H1 (cell line): Measurements from ENCODE around the gene ARF6. TPM values are rescaled to one million over a fixed set of nuclear protein-coding genes. Genes with fewer than 3 reads are reported as not detected.

Source experiments
- CTCF ChIA-PET: fragments of 300-600 bp; sonication (Branson Sonifier 250); formaldehyde crosslinking; loops from one replicate; lab custom pipeline; 2021; ENCODE audit not compliant: partially characterized antibody; lab: Charles Lee
- POLR2A ChIA-PET: fragments of 300-600 bp; sonication (Branson Sonifier 250); formaldehyde crosslinking; loops from one replicate; lab custom pipeline; 2021; ENCODE audit warnings: inconsistent platforms; ENCODE audit not compliant: partially characterized antibody; lab: Charles Lee
- DNase-seq, 2 experiments: peaks; one replicate each; pipeline versions ENCODE4 v3.0.0 to v3.0.0-alpha.2; 2010 to 2022; ENCODE audit warnings: low spot score in 2 of 2, low read depth in 1 of 2, mixed read lengths in 1 of 2
- FAIRE-seq: peaks from 2 replicates; lab custom pipeline; 2011; peaks lifted over from hg19 to GRCh38; lab: Jason Lieb, UNC
- H2AFZ ChIP-seq: 2 replicates; pipeline ENCODE4 v1.8.1; 2012; ENCODE audit warnings: low read length, inconsistent platforms
- H2AK5ac ChIP-seq: 2 replicates; pipeline ENCODE4 v1.6.1; 2013; ENCODE audit warnings: low read depth, low read length
- H2BK120ac ChIP-seq: replicated peaks from 2 replicates; pipeline ENCODE3; 2013; ENCODE audit warnings: low read depth, low read length, inconsistent platforms
- H2BK12ac ChIP-seq: 2 replicates; pipeline ENCODE4 v1.6.1; 2013; ENCODE audit warnings: low read depth, low read length
- H2BK15ac ChIP-seq: 2 replicates; pipeline ENCODE4 v1.6.1; 2013; ENCODE audit warnings: low read length
- H2BK20ac ChIP-seq: 2 replicates; pipeline ENCODE4 v1.6.1; 2013; ENCODE audit warnings: low read length
- H2BK5ac ChIP-seq: 2 replicates; pipeline ENCODE4 v1.6.1; 2013; ENCODE audit warnings: low read depth, low read length
- H3K14ac ChIP-seq: 2 replicates; pipeline ENCODE4 v1.6.1; 2013; ENCODE audit warnings: inconsistent platforms; ENCODE audit not compliant: insufficient read length
- H3K18ac ChIP-seq: 2 replicates; pipeline ENCODE4 v1.6.1; 2013; ENCODE audit warnings: low read length; ENCODE audit errors: extremely low read depth
- H3K23ac ChIP-seq: 2 replicates; pipeline ENCODE4 v1.6.1; 2013; ENCODE audit warnings: inconsistent platforms; ENCODE audit not compliant: insufficient read length
- H3K23me2 ChIP-seq: 2 replicates; pipeline ENCODE4 v1.6.1; 2013; ENCODE audit warnings: low read depth, low read length
- H3K27ac ChIP-seq: 2 replicates; pipeline ENCODE4 v1.6.1; 2011; ENCODE audit warnings: low read depth, low read length, inconsistent platforms
- H3K27me3 ChIP-seq, 4 experiments: replicated peaks in 1 of 4; 1 replicate in 1 of 4; 2 replicates in 3 of 4; pipeline versions ENCODE4 v1.6.1 to v1.8.1; 2011 to 2013; ENCODE audit warnings: low read length in 3 of 4, mild to moderate bottlenecking in 3 of 4, inconsistent platforms in 2 of 4, mixed read lengths in 2 of 4, moderate library complexity in 1 of 4; ENCODE audit not compliant: control insufficient read depth in 3 of 4, insufficient read depth in 3 of 4; ENCODE audit errors: extremely low read depth in 1 of 4
- H3K36me3 ChIP-seq, 4 experiments: 2 replicates each; pipeline versions ENCODE4 v1.6.1 to v1.8.1; 2011 to 2013; ENCODE audit warnings: mild to moderate bottlenecking in 4 of 4, low read length in 3 of 4, moderate library complexity in 2 of 4, control low read depth in 1 of 4, inconsistent platforms in 1 of 4; ENCODE audit not compliant: insufficient read depth in 4 of 4, control insufficient read depth in 2 of 4
- H3K4ac ChIP-seq: replicated peaks from 2 replicates; pipeline ENCODE3; 2013; ENCODE audit warnings: low read length, low read depth, mixed read lengths, inconsistent platforms; ENCODE audit not compliant: insufficient read length
- H3K4me1 ChIP-seq, 4 experiments: replicated peaks in 1 of 4; 1 replicate in 1 of 4; 2 replicates in 3 of 4; pipeline versions ENCODE4 v1.6.1 to v1.8.1; 2011 to 2013; ENCODE audit warnings: low read length in 3 of 4, inconsistent platforms in 2 of 4, mixed read lengths in 1 of 4; ENCODE audit not compliant: insufficient read depth in 4 of 4, control insufficient read depth in 3 of 4
- H3K4me2 ChIP-seq, 2 experiments: 2 replicates each; pipeline versions ENCODE4 v1.6.1 to v1.8.1; 2011 to 2013; ENCODE audit warnings: low read depth in 2 of 2, low read length in 2 of 2, control low read depth in 1 of 2, inconsistent platforms in 1 of 2, mild to moderate bottlenecking in 1 of 2; ENCODE audit not compliant: insufficient read depth in 1 of 2
- H3K4me3 ChIP-seq, 4 experiments: fragments of 200-600, 300-600 bp in 1 of 4; sonication (generic), shearing (Covaris generic), sonication (Bioruptor Twin) in 1 of 4; 2 replicates each; pipeline versions ENCODE4 v1.5.1 to v1.8.1; 2011 to 2016; ENCODE audit warnings: low read length in 4 of 4, low read depth in 3 of 4, control low read depth in 2 of 4, inconsistent platforms in 2 of 4, mild to moderate bottlenecking in 2 of 4, mixed read lengths in 1 of 4, moderate library complexity in 1 of 4; ENCODE audit not compliant: insufficient read depth in 2 of 4; ENCODE audit errors: extremely low read depth in 1 of 4
- H3K56ac ChIP-seq: replicated peaks from 2 replicates; pipeline ENCODE3; 2013; ENCODE audit warnings: low read depth, mild to moderate bottlenecking, mixed read lengths, low read length, inconsistent platforms; ENCODE audit not compliant: insufficient read length
- H3K79me1 ChIP-seq: 2 replicates; pipeline ENCODE4 v1.6.1; 2013; ENCODE audit warnings: low read depth, low read length, control low read depth
- H3K79me2 ChIP-seq, 2 experiments: 2 replicates each; pipeline versions ENCODE4 v1.6.1 to v1.8.1; 2012 to 2013; ENCODE audit warnings: low read length in 2 of 2, mild to moderate bottlenecking in 2 of 2, inconsistent platforms in 1 of 2; ENCODE audit not compliant: insufficient read depth in 2 of 2, control insufficient read depth in 1 of 2
- H3K9ac ChIP-seq, 4 experiments: replicated peaks in 1 of 4; 1 replicate in 1 of 4; 2 replicates in 3 of 4; pipeline versions ENCODE4 v1.6.1 to v1.8.1; 2011 to 2013; ENCODE audit warnings: low read depth in 3 of 4, low read length in 3 of 4, control low read depth in 2 of 4, mild to moderate bottlenecking in 2 of 4, moderate library complexity in 2 of 4, inconsistent platforms in 1 of 4; ENCODE audit errors: extremely low read depth in 1 of 4
- H3K9me3 ChIP-seq, 2 experiments: 2 replicates each; pipeline versions ENCODE4 v1.6.1 to v1.8.1; 2012 to 2013; ENCODE audit warnings: mild to moderate bottlenecking in 2 of 2, moderate library complexity in 2 of 2, control low read depth in 1 of 2, inconsistent platforms in 1 of 2, low read depth in 1 of 2, low read length in 1 of 2, mixed read lengths in 1 of 2; ENCODE audit not compliant: insufficient read depth in 2 of 2
- H4K20me1 ChIP-seq, 2 experiments: replicated peaks in 1 of 2; 2 replicates each; pipeline versions ENCODE3 to v1.8.1; 2011 to 2013; ENCODE audit warnings: inconsistent platforms in 2 of 2, low read length in 2 of 2, mild to moderate bottlenecking in 1 of 2; ENCODE audit not compliant: insufficient read depth in 2 of 2, control insufficient read depth in 1 of 2
- H4K5ac ChIP-seq: 2 replicates; pipeline ENCODE4 v1.6.1; 2013; ENCODE audit warnings: low read length, low read depth, mixed read lengths, inconsistent platforms; ENCODE audit not compliant: insufficient read length
- H4K8ac ChIP-seq: 2 replicates; pipeline ENCODE4 v1.8.0; 2013; ENCODE audit warnings: mild to moderate bottlenecking, moderate library complexity, low read length, inconsistent platforms; ENCODE audit not compliant: insufficient read depth; ENCODE audit errors: extremely low read depth
- H4K91ac ChIP-seq: replicated peaks from 2 replicates; pipeline ENCODE3; 2013; ENCODE audit warnings: low read length, mixed read lengths, inconsistent platforms; ENCODE audit not compliant: insufficient read length
- KDM5A ChIP-seq: fragments of 200-600 bp; IDR thresholded peaks from 2 replicates; pipeline ENCODE4 v1.7.1; 2012; ENCODE audit warnings: mild to moderate bottlenecking, low read length, inconsistent platforms, mixed read lengths
- NANOG ChIP-seq: IDR thresholded peaks from 2 replicates; pipeline ENCODE4 v1.6.1; 2011; ENCODE audit warnings: low read length, low read depth, mild to moderate bottlenecking, inconsistent platforms; ENCODE audit not compliant: insufficient read depth, poor library complexity, severe bottlenecking
- RNF2 ChIP-seq: fragments of 200-900, 300-1000 bp; sonication (generic); IDR thresholded peaks from 2 replicates; pipeline ENCODE4 v1.7.1; 2016; ENCODE audit warnings: borderline replicate concordance, low read depth, mild to moderate bottlenecking, antibody characterized with exemption, low read length; ENCODE audit not compliant: poor library complexity, severe bottlenecking; ENCODE audit errors: missing control alignments
- WGBS, 2 experiments: shearing (Covaris generic) in 1 of 2; methylation state at CpG; one replicate each; pipeline versions ENCODE4 v1.1.6 to v1.1.7; 2013 to 2015; ENCODE audit warnings: low lambda C conversion rate in 2 of 2, mixed read lengths in 2 of 2, inconsistent platforms in 1 of 2, low coverage in 1 of 2, missing lambda C conversion rate in 1 of 2; ENCODE audit not compliant: insufficient replicate concordance in 2 of 2, insufficient coverage in 1 of 2, insufficient read length in 1 of 2; ENCODE audit errors: extremely low coverage in 1 of 2, missing lambda C conversion rate in 1 of 2; 5-methylcytosine and 5-hydroxymethylcytosine counted together
- polyA plus RNA-seq, 7 experiments: library from polyadenylated mRNA; depleted of rRNA in 3 of 7; stranded (reverse) in 5 of 7; unstranded in 2 of 7; fragments of >200 nt in 5 of 7; fragments of 200-250 nt in 2 of 7; gene quantifications; 1 replicate in 5 of 7; 2 replicates in 1 of 7; 4 replicates in 1 of 7; pipeline versions ENCODE4 v1.2.1 to v1.2.3, GENCODE V29; 2011 to 2013; ENCODE audit warnings: missing spikeins in 2 of 7, mixed read lengths in 2 of 7
- total RNA-seq: library from RNA; stranded (reverse); fragmentation: NEBNext Ultra II Directional; extraction: Animal tissue kit (Norgen Biotek cat#: 25700); gene quantifications from 2 replicates; pipeline ENCODE4 v1.2.1, GENCODE V29; 2021
- TF ChIP-seq, protein P1 (sequence below): IDR thresholded peaks from 2 replicates; pipeline ENCODE4 v1.6.1; 2011; ENCODE audit warnings: low read depth, mild to moderate bottlenecking, low read length; ENCODE audit not compliant: insufficient read depth

ARF6 gene
- total and polyA plus RNA-seq, 2 of the 8 experiments (the other 6 are each of a cell fraction or from before 2014, with no cell fraction given), result 17.2 to 56.7 TPM

DNA sequence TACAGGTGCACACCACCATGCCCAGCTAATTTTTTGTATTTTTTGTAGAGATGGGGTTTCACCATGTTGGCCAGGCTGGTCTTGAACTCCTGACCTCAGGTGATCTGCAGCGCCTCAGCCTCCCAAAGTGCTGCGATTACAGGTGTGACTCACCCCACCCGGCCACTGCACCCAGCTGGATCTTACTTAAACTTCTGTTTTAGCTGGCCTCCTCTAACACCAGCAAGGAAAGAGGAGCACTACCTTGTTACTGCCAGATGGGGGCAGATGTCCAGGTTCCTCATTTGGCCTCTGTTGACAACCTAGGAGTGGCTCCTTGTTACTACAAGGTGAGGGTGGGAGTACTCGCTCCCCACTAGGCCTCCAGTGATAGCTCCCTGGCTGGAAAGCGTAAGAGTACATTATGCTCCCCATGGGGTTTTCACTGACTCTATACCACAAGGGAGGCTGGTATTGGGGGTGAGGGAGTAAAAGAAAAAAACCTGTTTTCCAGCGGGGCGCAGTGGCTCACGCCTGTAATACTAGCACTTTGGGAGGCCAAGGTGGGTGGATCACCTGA is 13.2 kb upstream of the ARF6 start:
- H3K27ac ChIP-seq, result no peak overlapping the region
- ChIA-PET CTCF (interaction anchor here (0.6 to 5.4 kb wide), 39 partner anchors 8 to 1219 kb away, joined by 3 to 41 read pairs (median 4); partner anchors contain the start of genes ARF6 and NEMF), POLR2A (interaction anchor here (0.8 to 1.6 kb wide), 8 partner anchors 9 to 237 kb away, joined by 3 to 6 read pairs (median 4); partner anchors contain the start of genes NEMF and VCPKMT)
- FAIRE-seq (peak; percentile 50), DNase-seq (peak; percentile 61 to 67)
- WGBS, 2 experiments, result 80% methylated on average over 8 of the region's 8 CpGs; no CpG with 5 or more reads in 1 of the 2 experiments
- H3K79me2 ChIP-seq, result no peaks in the 10 kb centered on the region
- no peak overlapping the region for H4K91ac ChIP-seq
- no peak overlapping the region for H2BK5ac ChIP-seq
- no peaks in the 10 kb centered on the region for H3K23me2 ChIP-seq
- H3K4me3 ChIP-seq, result no peak overlapping the region
- no peak overlapping the region for H2BK15ac ChIP-seq
- H3K4ac ChIP-seq, result no peak overlapping the region
- H3K14ac ChIP-seq, result no peak overlapping the region
- H4K5ac ChIP-seq, result no peak overlapping the region
- no peaks in the 10 kb centered on the region for H3K79me1 ChIP-seq
- no peaks in the 10 kb centered on the region for H3K9me3 ChIP-seq
- H3K56ac ChIP-seq, result no peak overlapping the region
- H3K27me3 ChIP-seq, result no peaks in the 10 kb centered on the region
- no peak overlapping the region for H3K4me2 ChIP-seq
- no peak overlapping the region for H2AK5ac ChIP-seq
- no peak overlapping the region for H4K8ac ChIP-seq
- no peak overlapping the region for H3K18ac ChIP-seq
- no peaks in the 10 kb centered on the region for H4K20me1 ChIP-seq
- no peak overlapping the region for H2BK120ac ChIP-seq
- H3K9ac ChIP-seq, result no peak overlapping the region
- no peaks in the 10 kb centered on the region for H3K36me3 ChIP-seq
- no peak overlapping the region for H2AFZ ChIP-seq
- no peak overlapping the region for H3K23ac ChIP-seq
- no peak overlapping the region for H2BK20ac ChIP-seq
- H2BK12ac ChIP-seq, result no peak overlapping the region
- H3K4me1 ChIP-seq, result peaks cover 2 to 8% (median 6%) of the 10 kb centered on the region in 4 experiments; a peak in 5 of 7 replicates
- TF ChIP-seq RNF2 (no peak), NANOG (no peak), KDM5A (no peak)
- TF ChIP-seq, protein P1, sequence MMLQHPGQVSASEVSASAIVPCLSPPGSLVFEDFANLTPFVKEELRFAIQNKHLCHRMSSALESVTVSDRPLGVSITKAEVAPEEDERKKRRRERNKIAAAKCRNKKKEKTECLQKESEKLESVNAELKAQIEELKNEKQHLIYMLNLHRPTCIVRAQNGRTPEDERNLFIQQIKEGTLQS, result 0 out of 2 replicates have a peak, but pooled peaks have one; percentile 10
